ENCODE results near the gene RPS16. TPM values are rescaled to one million over a fixed set of nuclear protein-coding genes. Genes with fewer than 3 reads are reported as not detected.
A peak's percentile ranks its signal among the peaks of the same experiment; 100 is the strongest.

RPS16 gene
- total and polyA plus RNA-seq, 2 of the 13 experiments (the other 11 are each of a cell fraction or from before 2014, with no cell fraction given) = 488 to 2,583 TPM

- TF ChIP-seq ZC3H4 (CRISPR knock-in tag; IDR thresholded peaks at IDR 0.05; ENCODE audit: borderline replicate concordance) (no peak), ZNF382 (CRISPR knock-in tag; IDR thresholded peaks at IDR 0.05; ENCODE audit: borderline replicate concordance) (no peak), ZNF142 (CRISPR knock-in tag; IDR thresholded peaks at IDR 0.05) (peak; percentile 83; the same call in 1 of the 2 replicates), NFIB (CRISPR knock-in tag; IDR thresholded peaks at IDR 0.05; ENCODE audit: borderline replicate concordance) (no peak), ZNF784 (CRISPR knock-in tag; IDR thresholded peaks at IDR 0.05; ENCODE audit: borderline replicate concordance) (peak; percentile 65; the same call in 1 of the 2 replicates), KDM5B (CRISPR knock-in tag; IDR thresholded peaks at IDR 0.05; ENCODE audit: borderline replicate concordance) (peak; percentile 73; the same call in 1 of the 2 replicates), GPBP1L1 (CRISPR knock-in tag; IDR thresholded peaks at IDR 0.05) (no peak), FOXA3 (CRISPR knock-in tag; IDR thresholded peaks at IDR 0.05) (peak; percentile 57), EED (CRISPR knock-in tag; IDR thresholded peaks at IDR 0.05) (peak; percentile 60; the same call in 1 of the 2 replicates), RBFOX2 (IDR thresholded peaks at IDR 0.05; ENCODE audit: low read depth, low read length) (peak; percentile 100), PCBP2 (optimal IDR thresholded peaks at IDR 0.05; ENCODE audit: low read depth, low read length, poor library complexity, severe bottlenecking) (no peak), ZSCAN21 (CRISPR knock-in tag; IDR thresholded peaks at IDR 0.05; ENCODE audit: borderline replicate concordance) (peak; percentile 70; the same call in 1 of the 2 replicates), ELF3 (CRISPR knock-in tag; IDR thresholded peaks at IDR 0.05) (peak; percentile 84), NR2F1 (CRISPR knock-in tag; IDR thresholded peaks at IDR 0.05) (peak in 1 of 2 experiments; percentile 11; a peak in 1 of 4 replicates), POLR2G (IDR thresholded peaks at IDR 0.05; ENCODE audit: low read depth, low read length) (peak; percentile 99), PHF20 (CRISPR knock-in tag; IDR thresholded peaks at IDR 0.05) (peak; percentile 94), ARHGAP35 (CRISPR knock-in tag; IDR thresholded peaks at IDR 0.05; ENCODE audit: borderline replicate concordance) (peak; percentile 84; the same call in 1 of the 2 replicates), IKZF1 (IDR thresholded peaks at IDR 0.05) (no peak), ELK4 (CRISPR knock-in tag; IDR thresholded peaks at IDR 0.05; ENCODE audit: borderline replicate concordance) (peak; percentile 90; the same call in 1 of the 2 replicates)
Measured at GRCh38 chr19:39435499-39436349, at the start of gene RPS16 (continued).

Data from HepG2 (cell line).